ENCODE data around the gene PCDH15.

Gene PCDH15

GRCh38 chr10:54096892-54097291, 704.1 kb downstream of the PCDH15 start:
- H3K27ac ChIP-seq: no peak overlapping the region
- H3K4me3 ChIP-seq (ENCODE audit: low read depth in 1 of 2, low read length in 1 of 2): no peak overlapping the region
- no peaks in the 10 kb centered on the region for H3K4me1 ChIP-seq (ENCODE audit: control insufficient read depth in 1 of 2, insufficient read depth in 1 of 2, low read depth in 1 of 2, low read length in 1 of 2)
- H3K36me3 ChIP-seq: no peaks in the 10 kb centered on the region
- H3K27me3 ChIP-seq: no peaks in the 10 kb centered on the region
- no peaks in the 10 kb centered on the region for H3K9me3 ChIP-seq
- TF ChIP-seq CTCF (IDR thresholded peaks at IDR 0.05): no peak

GRCh38 chr10:54094321-54094720, 706.7 kb downstream of the PCDH15 start:
- Histone ChIP-seq H3K9me3 (no peaks in the 10 kb centered on the region), H3K4me1 (ENCODE audit: control insufficient read depth in 1 of 2, insufficient read depth in 1 of 2, low read depth in 1 of 2, low read length in 1 of 2) (no peaks in the 10 kb centered on the region), H3K4me3 (ENCODE audit: low read depth in 1 of 2, low read length in 1 of 2) (no peak overlapping the region), H3K27ac (no peak overlapping the region), H3K27me3 (no peaks in the 10 kb centered on the region), H3K36me3 (no peaks in the 10 kb centered on the region)
- no peak for TF ChIP-seq CTCF (IDR thresholded peaks at IDR 0.05)

- H3K4me3 ChIP-seq (ENCODE audit: low read depth in 1 of 2, low read length in 1 of 2): no peak overlapping the region
- H3K36me3 ChIP-seq: no peaks in the 10 kb centered on the region
- H3K27me3 ChIP-seq: no peaks in the 10 kb centered on the region
- H3K9me3 ChIP-seq: no peaks in the 10 kb centered on the region
- H3K4me1 ChIP-seq (ENCODE audit: control insufficient read depth in 1 of 2, insufficient read depth in 1 of 2, low read depth in 1 of 2, low read length in 1 of 2): no peaks in the 10 kb centered on the region
- no peak overlapping the region for H3K27ac ChIP-seq
- no peak for TF ChIP-seq CTCF (IDR thresholded peaks at IDR 0.05)
These were observed 709.8 kb downstream of the PCDH15 start for GRCh38 chr10:54091237-54091636.

GRCh38 chr10:54081950-54082349, 719.1 kb downstream of the PCDH15 start:
- TF ChIP-seq CTCF (IDR thresholded peaks at IDR 0.05): no peak
- H3K27me3 ChIP-seq: no peaks in the 10 kb centered on the region
- H3K4me3 ChIP-seq (ENCODE audit: low read depth in 1 of 2, low read length in 1 of 2): no peak overlapping the region
- no peaks in the 10 kb centered on the region for H3K9me3 ChIP-seq
- no peaks in the 10 kb centered on the region for H3K4me1 ChIP-seq (ENCODE audit: control insufficient read depth in 1 of 2, insufficient read depth in 1 of 2, low read depth in 1 of 2, low read length in 1 of 2)
- H3K27ac ChIP-seq: no peak overlapping the region
- no peaks in the 10 kb centered on the region for H3K36me3 ChIP-seq

- Histone ChIP-seq H3K4me1 (ENCODE audit: control insufficient read depth in 1 of 2, insufficient read depth in 1 of 2, low read depth in 1 of 2, low read length in 1 of 2) (no peaks in the 10 kb centered on the region), H3K4me3 (ENCODE audit: low read depth in 1 of 2, low read length in 1 of 2) (no peak overlapping the region), H3K9me3 (no peaks in the 10 kb centered on the region), H3K27ac (no peak overlapping the region), H3K36me3 (no peaks in the 10 kb centered on the region), H3K27me3 (no peaks in the 10 kb centered on the region)
- TF ChIP-seq CTCF (IDR thresholded peaks at IDR 0.05): no peak
These were observed 733.7 kb downstream of the PCDH15 start for GRCh38 chr10:54067361-54067760.

GRCh38 chr10:54066646-54067045, 734.4 kb downstream of the PCDH15 start:
- Histone ChIP-seq H3K9me3 (no peaks in the 10 kb centered on the region), H3K4me1 (ENCODE audit: control insufficient read depth in 1 of 2, insufficient read depth in 1 of 2, low read depth in 1 of 2, low read length in 1 of 2) (no peaks in the 10 kb centered on the region), H3K27ac (no peak overlapping the region), H3K27me3 (no peaks in the 10 kb centered on the region), H3K36me3 (no peaks in the 10 kb centered on the region), H3K4me3 (ENCODE audit: low read depth in 1 of 2, low read length in 1 of 2) (no peak overlapping the region)
- TF ChIP-seq CTCF (IDR thresholded peaks at IDR 0.05): no peak

Measured in neutrophil (primary cell).